GM18858 (cell line): ENCODE data around the gene TGFBI.

Experiments used
- ATAC-seq: cut with Tn5 transposase; IDR thresholded peaks from one replicate; pipeline ENCODE4 v1.9.1; 2021; ENCODE audit not compliant: unreplicated experiment

Gene TGFBI

GRCh38 chr5:136001466-136001981, 27.3 kb upstream of the TGFBI start:
- no peak for ATAC-seq

DNA sequence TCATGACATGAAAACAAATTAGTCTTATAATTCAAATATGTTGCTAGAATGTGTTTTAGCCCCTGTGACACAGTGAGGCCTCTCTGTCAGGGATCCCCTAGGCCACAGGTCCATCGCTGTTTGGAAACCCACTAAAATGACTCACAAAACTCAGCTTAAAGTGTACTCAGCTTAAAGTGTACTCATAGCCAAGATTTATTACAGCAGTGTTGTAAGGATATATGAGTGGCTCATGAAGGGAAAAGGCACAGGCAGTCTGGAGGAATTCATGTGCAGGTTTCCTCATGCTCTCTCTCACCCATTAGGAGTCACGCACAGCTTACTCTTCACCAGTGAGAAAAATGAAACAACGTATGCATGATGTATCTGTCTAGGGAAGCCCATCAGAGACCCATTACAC, 24.4 kb upstream of the TGFBI start:
- no peak for ATAC-seq

GRCh38 chr5:136005476-136005875, 23.3 kb upstream of the TGFBI start:
- ATAC-seq = no peak

DNA sequence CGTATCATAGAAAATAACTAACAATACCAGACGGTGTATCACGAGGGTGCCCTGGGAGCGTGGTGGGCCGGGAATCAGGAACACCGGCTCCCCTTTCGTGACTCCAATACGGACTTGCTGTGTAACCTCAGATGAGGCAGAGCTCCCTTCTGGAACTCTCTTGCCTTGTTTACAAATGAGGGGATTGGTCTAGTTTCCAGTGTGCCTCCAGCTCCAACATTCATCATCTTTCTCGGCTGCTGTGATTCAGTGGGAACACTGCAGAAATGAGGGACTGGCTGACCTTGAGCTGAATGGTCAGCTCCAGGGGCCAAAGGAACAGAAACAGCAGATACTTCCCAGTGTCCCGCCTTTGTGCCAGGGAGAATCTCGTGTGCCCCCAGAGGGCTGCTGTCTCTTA, 22.6 kb upstream of the TGFBI start:
- ATAC-seq = no peak

- no peak for ATAC-seq
Measured at GRCh38 chr5:136006761-136007251, 22.0 kb upstream of the TGFBI start.

DNA sequence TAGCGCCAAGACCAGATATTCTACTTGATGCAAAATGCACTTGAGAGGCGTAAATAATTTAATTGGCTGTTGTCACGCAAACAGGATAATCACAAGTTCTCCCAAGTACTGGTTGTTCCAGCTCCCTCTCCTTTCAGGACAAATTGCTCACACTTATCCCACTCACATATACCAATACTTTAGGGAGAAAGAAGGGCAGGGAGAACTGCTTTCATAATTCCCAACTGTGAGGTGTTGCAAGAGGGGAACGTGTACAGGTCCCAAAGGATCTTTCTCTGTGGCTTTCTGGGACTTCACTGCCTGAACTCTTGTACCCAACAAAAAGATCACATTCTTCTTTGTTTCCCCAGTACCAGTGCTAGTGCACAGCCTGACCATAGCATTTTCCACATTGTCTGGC, 21.5 kb upstream of the TGFBI start:
- no peak for ATAC-seq

DNA sequence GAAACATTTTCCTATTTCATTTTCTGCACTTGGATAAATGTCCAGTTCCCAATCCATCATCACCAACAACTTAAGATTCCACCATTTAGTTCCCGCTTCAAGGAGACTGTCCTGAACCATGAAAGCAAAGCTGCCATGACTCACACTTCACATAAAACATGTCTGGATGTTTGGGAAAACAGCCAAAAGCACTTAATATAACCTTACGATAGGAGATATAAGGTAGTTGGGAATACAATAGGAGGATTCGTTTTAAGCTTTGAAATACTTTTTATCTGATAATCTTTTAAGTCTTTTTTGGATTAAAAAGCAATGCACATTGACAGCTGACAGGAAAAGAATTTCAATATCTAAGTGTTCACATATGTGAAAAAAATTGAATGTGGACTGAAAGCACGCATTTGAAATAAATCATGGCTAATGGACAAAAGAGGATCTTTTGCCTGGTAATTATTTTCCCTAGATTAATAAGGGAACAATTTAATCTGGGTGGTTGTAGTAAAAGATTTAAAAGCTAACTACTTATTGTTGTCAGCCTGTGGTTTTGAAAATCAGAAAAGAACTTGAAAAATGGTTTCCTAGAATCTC, 17.3 kb upstream of the TGFBI start:
- no peak for ATAC-seq

GRCh38 chr5:136012041-136012804, 16.6 kb upstream of the TGFBI start:
- ATAC-seq = no peak

- no peak for ATAC-seq
Measured at GRCh38 chr5:136013559-136013958, 15.2 kb upstream of the TGFBI start.

DNA sequence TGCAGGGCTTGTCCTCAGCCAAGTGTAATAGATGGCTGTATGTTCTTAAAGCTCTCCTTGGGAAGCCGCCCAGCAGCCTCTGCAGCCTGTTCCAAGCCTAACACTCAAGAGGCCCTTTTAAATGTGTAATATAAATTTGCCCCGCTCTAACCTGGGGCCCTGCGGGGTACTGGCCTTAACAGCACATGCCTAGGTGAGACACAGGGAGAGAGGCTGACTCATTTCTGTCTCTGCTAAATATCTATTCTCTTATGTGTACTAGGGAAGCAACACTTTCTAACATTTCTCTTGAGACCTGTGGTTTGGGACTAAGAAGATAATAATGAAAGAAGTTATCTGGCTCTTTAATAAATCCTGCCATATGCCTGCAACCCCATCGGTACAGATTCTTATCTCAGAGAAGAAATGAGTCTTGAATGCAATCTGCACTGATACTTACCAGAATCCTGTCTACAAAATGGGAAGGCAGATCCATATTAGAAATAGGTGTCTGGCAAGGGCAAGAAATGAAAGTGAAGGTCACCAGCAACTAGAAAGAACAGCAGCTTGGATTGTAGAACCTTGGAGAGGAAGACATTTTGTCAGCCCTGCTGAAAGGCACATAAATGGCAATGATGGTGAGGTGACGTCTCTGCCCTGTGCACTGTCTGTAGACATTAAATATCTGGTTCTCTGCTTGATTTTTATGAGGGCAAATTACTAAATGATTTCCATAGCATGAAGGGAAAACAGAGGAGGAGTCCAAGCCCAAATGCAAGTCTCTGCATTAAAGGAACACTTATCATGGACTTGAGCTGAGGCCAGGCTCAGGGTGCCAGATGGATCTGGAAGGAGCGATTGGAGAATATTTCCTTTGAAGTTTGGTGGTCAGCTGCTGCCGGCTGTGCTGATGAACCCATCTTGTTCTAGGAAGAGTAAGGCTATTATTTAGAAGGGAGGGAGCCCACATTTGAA, 14.5 kb upstream of the TGFBI start:
- no peak for ATAC-seq

DNA sequence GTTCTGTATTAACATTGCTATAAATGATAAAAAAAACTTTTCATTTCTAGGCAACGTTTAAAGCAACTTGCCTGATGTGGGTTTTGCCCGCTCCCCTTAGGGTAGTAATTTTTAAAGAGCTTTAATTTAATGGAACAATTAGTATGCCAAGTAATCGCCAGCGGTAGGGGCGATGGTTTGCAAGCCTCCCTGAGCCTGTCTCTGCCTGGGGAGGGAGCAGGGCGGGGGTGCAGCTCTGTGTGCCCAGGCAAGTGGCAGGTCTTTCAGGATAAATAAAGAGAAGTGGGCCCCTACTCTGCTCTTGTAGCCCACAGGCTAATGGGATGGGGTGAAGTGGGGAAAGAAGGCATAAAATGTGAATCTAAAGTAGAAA, 13.8 kb upstream of the TGFBI start:
- no peak for ATAC-seq

DNA sequence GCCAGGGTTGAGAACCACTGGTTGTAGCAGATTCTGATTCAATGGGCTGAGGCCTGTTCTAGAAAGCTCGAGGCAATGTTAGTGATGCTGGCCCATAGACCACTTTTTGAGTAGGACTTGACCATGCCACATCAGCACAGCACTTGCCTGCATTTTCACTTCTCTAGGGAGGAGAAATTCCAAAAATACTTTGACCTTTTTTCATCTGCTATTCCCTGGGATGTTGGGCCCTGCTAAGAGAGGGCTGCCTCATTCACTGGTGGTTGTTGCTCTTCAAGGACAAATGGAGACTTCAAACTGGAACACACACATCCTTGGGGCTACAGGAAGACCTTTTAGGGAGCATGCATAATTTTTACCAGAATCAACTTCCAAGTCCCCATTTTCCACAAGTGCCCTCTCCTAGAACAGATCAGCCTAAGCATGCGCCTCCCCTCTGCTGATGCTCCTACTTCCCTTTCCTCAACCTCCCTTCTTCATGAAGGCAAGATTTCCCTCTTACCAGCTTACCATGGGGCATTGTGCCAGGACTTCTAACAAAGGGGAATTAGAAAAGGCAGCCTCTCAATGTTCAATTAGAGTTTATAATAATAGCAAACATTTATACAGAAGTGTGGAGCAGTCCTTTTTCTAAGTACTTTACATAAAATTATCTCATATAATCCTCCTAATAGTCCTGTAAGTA, 12.7 kb upstream of the TGFBI start:
- no peak for ATAC-seq

GRCh38 chr5:136016945-136017530, 11.8 kb upstream of the TGFBI start:
- no peak for ATAC-seq

GRCh38 chr5:136018814-136019783, 9.7 kb upstream of the TGFBI start:
- no peak for ATAC-seq

- no peak for ATAC-seq
Measured at GRCh38 chr5:136020001-136020382, 8.8 kb upstream of the TGFBI start.

DNA sequence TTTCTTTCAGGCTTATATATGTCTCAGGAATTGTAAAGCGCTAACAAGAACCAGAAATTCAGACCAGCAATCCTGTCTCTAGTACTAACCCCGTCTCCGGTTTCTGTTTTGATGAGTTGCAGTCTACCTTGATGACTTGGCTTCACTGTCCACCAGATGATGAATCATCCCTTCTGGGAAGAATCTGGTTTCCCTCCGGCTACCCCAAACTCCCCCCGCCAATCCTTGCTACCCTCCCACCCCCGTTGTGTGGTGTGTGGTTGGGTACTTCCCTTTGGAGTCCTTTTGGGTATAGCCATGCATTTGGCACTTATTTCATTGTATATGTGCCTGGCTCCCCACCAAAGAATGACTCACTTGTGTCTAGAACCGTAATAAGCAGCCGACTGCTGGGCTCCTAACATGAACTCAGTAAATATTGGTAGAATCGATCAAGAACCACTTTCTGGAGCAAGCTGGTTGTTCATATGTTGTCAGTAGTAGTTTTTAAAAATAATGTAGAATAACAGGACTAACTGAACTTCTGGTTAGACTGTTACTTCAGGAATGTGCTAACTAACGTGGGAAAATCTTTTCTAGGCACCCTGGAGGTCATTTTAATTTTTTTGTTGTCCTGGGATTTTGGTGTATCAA, 8.3 kb upstream of the TGFBI start:
- ATAC-seq = no peak

DNA sequence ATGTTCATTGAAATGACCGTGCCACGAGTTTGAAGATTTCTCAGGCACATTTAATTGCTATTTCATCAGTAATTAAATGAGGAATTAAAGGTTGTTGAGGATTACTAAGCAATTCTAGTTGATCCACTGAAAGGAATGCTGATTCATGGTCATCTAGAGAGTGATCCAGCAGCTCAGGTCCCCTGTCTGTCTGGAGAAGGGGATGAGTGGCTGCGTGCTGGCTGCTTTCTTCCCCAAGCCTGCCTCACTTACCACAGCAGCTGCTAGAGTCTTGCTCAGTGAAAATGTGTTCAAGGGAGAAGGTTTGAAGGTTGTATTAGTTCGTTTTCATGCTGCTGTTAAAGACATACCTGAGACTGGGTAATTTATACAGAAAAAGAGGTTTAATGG, 7.8 kb upstream of the TGFBI start:
- ATAC-seq = no peak

DNA sequence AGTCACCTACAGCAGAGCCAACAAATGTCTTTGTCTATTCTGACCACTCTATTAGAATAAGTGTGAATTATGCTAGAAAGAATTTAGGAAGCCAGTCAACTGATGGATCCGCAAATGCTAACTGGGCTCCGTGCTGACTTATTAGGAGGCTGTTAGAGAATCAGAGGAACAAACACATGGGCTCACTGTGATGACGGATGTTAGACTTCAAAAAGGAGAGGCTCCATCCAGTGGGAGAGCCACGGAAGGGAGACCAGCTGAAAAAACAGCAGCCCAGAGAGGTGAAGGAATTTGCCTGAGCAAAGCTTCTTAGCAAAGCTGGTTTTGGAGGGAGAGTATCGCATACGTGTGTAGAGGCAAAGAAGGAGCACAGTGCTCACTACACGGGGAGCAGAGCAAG, 5.8 kb upstream of the TGFBI start:
- no peak for ATAC-seq

DNA sequence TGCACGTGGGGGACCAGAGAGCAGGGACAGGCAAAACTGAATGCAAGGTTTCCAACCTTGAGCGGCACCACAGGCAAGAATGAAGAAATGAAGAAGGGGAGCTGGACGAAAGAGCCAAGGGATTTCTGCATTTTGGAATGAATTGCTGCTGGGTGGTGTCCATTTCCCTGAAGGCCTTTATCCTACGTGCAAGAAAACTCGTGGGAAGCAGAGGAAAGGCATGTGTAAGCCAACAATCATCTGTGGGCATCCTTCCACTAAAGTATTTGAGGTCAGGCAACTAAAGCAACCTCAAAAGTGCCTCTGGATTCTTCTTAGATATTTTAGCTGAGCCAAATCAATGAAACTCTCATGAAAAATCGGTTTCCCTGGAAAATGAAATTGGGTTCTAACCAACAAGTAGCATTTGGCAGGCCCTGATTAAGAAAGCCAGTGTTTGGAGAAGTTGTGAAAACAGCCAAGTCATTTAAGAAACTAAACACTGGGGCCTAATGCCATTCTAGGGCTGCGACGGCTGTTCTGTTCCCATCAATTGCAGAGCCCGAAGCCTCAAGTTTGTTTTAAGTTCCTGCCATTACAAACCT, 4.7 kb upstream of the TGFBI start:
- ATAC-seq = no peak
